Stomach smooth muscle (tissue), 2 donors: ENCODE measurements around the gene HOXA13.

Experiments used
- H3K27ac ChIP-seq: one replicate; pipeline ENCODE4 v1.7.0; 2013; ENCODE audit warnings: mild to moderate bottlenecking, low read length, inconsistent platforms
- H3K27me3 ChIP-seq, 2 donors: one replicate each; pipeline ENCODE4 v1.7.0; 2013; ENCODE audit warnings: low read length in 2 of 2; ENCODE audit not compliant: insufficient read depth in 2 of 2, control insufficient read depth in 1 of 2
- H3K36me3 ChIP-seq, 2 donors: one replicate each; pipeline ENCODE4 v1.7.0; 2013; ENCODE audit warnings: low read length in 2 of 2; ENCODE audit not compliant: control insufficient read depth in 2 of 2, insufficient read depth in 2 of 2
- H3K4me1 ChIP-seq: one replicate; pipeline ENCODE4 v1.7.0; 2013; ENCODE audit warnings: low read length; ENCODE audit not compliant: control insufficient read depth, insufficient read depth
- H3K4me3 ChIP-seq, 2 donors: one replicate each; pipeline ENCODE4 v1.7.0; 2013; ENCODE audit warnings: low read length in 2 of 2
- H3K9ac ChIP-seq, 2 donors: one replicate each; pipeline ENCODE4 v1.7.0; 2013; ENCODE audit warnings: low read length in 2 of 2, mild to moderate bottlenecking in 1 of 2
- H3K9me3 ChIP-seq, 2 donors: one replicate each; pipeline ENCODE4 v1.7.0; 2013; ENCODE audit warnings: low read length in 2 of 2; ENCODE audit not compliant: control insufficient read depth in 2 of 2
- donor health status: healthy.
- donor health status: Pancreatic carcinoma.

HOXA13 gene

DNA sequence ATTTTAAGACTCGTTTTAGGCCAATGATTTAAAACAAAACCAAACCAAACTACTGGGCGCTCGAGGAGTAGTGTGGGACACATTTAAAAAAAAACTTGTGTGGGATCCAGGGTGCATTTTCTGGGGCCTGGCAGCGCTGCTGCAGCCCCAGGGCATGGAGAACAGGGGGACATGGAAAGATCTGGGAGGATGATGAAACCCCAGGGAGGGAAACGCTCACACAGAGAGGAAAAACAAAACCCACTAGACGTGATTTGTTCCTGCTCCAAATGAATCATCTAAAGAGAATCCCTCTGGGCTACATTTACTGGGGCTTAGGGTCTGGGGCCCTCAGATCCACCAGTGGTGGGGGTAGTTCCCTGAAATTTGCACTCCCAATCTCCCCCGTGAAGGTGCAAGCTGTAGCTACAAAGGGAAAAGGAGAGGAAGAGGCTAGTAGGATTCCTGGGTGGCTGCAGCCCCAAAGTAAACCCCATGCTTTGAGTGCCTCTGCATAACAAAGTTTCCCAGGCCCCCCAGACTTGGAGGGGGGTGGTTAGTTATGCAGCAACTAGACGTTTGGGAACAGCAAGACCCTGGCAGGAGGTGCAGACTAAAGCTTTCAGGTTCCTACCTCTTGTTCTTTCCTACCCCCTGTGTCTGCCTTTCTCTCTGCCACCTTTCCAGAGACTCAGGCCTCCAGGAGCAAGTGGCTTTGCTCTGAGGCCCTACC lies 14.5 kb upstream of the HOXA13 start:
- Histone ChIP-seq H3K27me3 (peaks cover 68 to 71% of the 10 kb centered on the region in 2 donors), H3K36me3 (no peaks in the 10 kb centered on the region), H3K9me3 (no peaks in the 10 kb centered on the region), H3K4me1 (peaks cover 11% of the 10 kb centered on the region), H3K27ac (no peak overlapping the region), H3K9ac (no peak overlapping the region), H3K4me3 (no peak overlapping the region)

GRCh38 chr7:27213433-27214238 lies 13.7 kb upstream of the HOXA13 start:
- H3K27me3 ChIP-seq = peaks cover 67 to 75% of the 10 kb centered on the region in 2 donors
- H3K9me3 ChIP-seq = no peaks in the 10 kb centered on the region
- H3K27ac ChIP-seq = no peak overlapping the region
- H3K36me3 ChIP-seq = no peaks in the 10 kb centered on the region
- H3K4me3 ChIP-seq = peak overlapping the region in 1 of 2 donors; percentile 49
- H3K4me1 ChIP-seq = peaks cover 11% of the 10 kb centered on the region
- no peak overlapping the region for H3K9ac ChIP-seq

DNA sequence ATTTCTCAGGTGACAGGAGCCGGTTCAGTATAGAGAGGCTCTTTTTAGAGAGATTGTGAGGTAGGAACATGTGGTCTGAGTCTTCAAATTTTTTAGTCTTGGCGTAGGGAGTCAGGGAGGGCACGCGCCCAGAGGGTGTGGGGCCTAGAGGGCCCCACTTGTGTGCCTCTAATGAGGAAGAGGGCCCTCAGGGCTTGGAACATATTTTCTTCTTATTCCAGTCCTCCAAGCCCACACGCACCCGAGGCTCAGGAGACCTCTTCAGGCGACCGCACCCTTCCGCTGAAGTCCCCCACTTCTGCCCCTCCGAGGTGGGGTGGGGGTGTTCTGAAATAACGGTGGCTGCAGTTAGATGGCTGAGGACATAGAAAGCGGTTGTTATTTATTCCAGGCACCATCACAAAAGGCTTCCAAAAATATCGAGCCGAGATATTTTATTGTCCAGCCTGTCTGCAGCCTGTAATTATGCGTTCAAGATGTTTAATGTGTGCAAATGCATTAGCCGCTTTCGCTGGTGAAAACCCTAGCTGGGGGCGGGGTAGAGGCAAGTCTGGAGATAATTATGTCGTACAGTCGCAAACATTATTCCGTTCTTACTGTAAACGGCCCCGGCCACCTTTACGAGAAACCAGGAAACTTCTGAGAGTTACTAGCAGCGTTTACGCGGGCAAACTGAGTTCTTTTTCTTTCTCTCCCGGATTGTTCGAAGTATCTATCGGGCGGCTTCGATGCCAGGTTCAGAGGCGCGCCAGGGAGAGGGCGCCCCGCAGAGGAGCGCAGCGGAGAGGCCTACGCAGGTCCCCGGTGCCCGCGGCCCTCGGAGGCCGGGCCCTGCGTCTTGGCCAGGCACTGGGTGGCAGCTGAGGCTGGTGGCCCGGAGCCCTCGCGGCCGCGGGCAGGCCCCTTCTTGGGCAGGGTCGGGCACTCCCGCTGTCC lies 12.9 kb upstream of the HOXA13 start:
- H3K27ac ChIP-seq = no peak overlapping the region
- no peaks in the 10 kb centered on the region for H3K9me3 ChIP-seq
- peaks cover 71 to 82% of the 10 kb centered on the region in 2 donors for H3K27me3 ChIP-seq
- H3K9ac ChIP-seq = no peak overlapping the region
- H3K36me3 ChIP-seq = no peaks in the 10 kb centered on the region
- peak overlapping the region in 1 of 2 donors; percentile 49 for H3K4me3 ChIP-seq
- peaks cover 11% of the 10 kb centered on the region for H3K4me1 ChIP-seq

GRCh38 chr7:27211764-27212204 lies 11.9 kb upstream of the HOXA13 start:
- H3K9ac ChIP-seq = no peak overlapping the region
- H3K27me3 ChIP-seq = peaks cover 71 to 86% of the 10 kb centered on the region in 2 donors
- H3K27ac ChIP-seq = no peak overlapping the region
- no peaks in the 10 kb centered on the region for H3K36me3 ChIP-seq
- H3K4me3 ChIP-seq = no peak overlapping the region
- H3K4me1 ChIP-seq = peaks cover 11% of the 10 kb centered on the region
- no peaks in the 10 kb centered on the region for H3K9me3 ChIP-seq

GRCh38 chr7:27211084-27211446 lies 11.2 kb upstream of the HOXA13 start:
- H3K36me3 ChIP-seq = no peaks in the 10 kb centered on the region
- H3K9me3 ChIP-seq = no peaks in the 10 kb centered on the region
- peaks cover 69 to 84% of the 10 kb centered on the region in 2 donors for H3K27me3 ChIP-seq
- no peak overlapping the region for H3K27ac ChIP-seq
- H3K9ac ChIP-seq = no peak overlapping the region
- peaks cover 11% of the 10 kb centered on the region for H3K4me1 ChIP-seq
- peak overlapping the region in 1 of 2 donors; percentile 62 for H3K4me3 ChIP-seq

GRCh38 chr7:27210441-27211083 lies 10.7 kb upstream of the HOXA13 start:
- H3K4me1 ChIP-seq = peaks cover 13% of the 10 kb centered on the region
- peak overlapping the region in 1 of 2 donors; percentile 62 for H3K4me3 ChIP-seq
- no peak overlapping the region for H3K9ac ChIP-seq
- no peaks in the 10 kb centered on the region for H3K36me3 ChIP-seq
- no peak overlapping the region for H3K27ac ChIP-seq
- H3K27me3 ChIP-seq = peaks cover 73 to 87% of the 10 kb centered on the region in 2 donors
- H3K9me3 ChIP-seq = no peaks in the 10 kb centered on the region

GRCh38 chr7:27209933-27210440 lies 10.1 kb upstream of the HOXA13 start:
- H3K4me3 ChIP-seq = no peak overlapping the region
- peaks cover 19% of the 10 kb centered on the region for H3K4me1 ChIP-seq
- H3K36me3 ChIP-seq = no peaks in the 10 kb centered on the region
- H3K9ac ChIP-seq = no peak overlapping the region
- H3K27ac ChIP-seq = no peak overlapping the region
- H3K27me3 ChIP-seq = peaks cover 79 to 89% of the 10 kb centered on the region in 2 donors
- no peaks in the 10 kb centered on the region for H3K9me3 ChIP-seq

DNA sequence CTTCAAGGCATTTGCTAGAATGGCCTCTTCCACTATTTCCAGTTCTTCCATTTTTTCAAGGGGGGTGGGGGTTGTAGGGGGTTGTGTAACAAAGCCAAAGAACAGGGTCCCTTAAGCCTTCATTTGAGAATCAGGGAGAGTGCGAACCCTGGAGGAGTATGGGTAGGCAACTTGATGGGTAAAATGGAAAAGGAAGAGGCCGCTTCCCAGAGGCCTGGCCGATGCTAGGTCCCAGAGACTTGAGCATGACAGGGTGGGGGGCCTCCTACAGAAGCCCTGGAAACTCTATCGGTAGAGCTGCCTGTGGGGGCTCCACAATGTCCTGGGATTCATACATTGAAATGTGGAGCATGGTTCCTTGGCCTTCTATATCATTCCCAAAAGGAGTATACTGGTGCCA lies 9.1 kb upstream of the HOXA13 start:
- H3K36me3 ChIP-seq = no peaks in the 10 kb centered on the region
- no peak overlapping the region for H3K27ac ChIP-seq
- peaks cover 80 to 90% of the 10 kb centered on the region in 2 donors for H3K27me3 ChIP-seq
- H3K9me3 ChIP-seq = no peaks in the 10 kb centered on the region
- H3K4me3 ChIP-seq = no peak overlapping the region
- peaks cover 21% of the 10 kb centered on the region for H3K4me1 ChIP-seq
- no peak overlapping the region for H3K9ac ChIP-seq

GRCh38 chr7:27207348-27207985 lies 7.6 kb upstream of the HOXA13 start:
- no peak overlapping the region for H3K27ac ChIP-seq
- H3K27me3 ChIP-seq = peaks cover 80 to 88% of the 10 kb centered on the region in 2 donors
- H3K9me3 ChIP-seq = no peaks in the 10 kb centered on the region
- peaks cover 13% of the 10 kb centered on the region for H3K4me1 ChIP-seq
- no peaks in the 10 kb centered on the region for H3K36me3 ChIP-seq
- no peak overlapping the region for H3K4me3 ChIP-seq
- H3K9ac ChIP-seq = no peak overlapping the region
